Liver (tissue), 3 donors: Measurements from ENCODE around the gene BPI.

Experiments
- CTCF ChIP-seq: fragments of 150-350 bp; IDR thresholded peaks from 2 replicates; pipeline ENCODE4 v1.5.1; 2017; ENCODE audit warnings: improper control_type of control experiment, low read depth, low read length; ENCODE audit not compliant: missing input control
- RAD21 ChIP-seq, 2 donors: IDR thresholded peaks; 2 replicates each; pipeline ENCODE4 v1.6.1; 2016; ENCODE audit warnings: antibody characterized with exemption in 2 of 2, mild to moderate bottlenecking in 2 of 2
- donor health status: healthy.
- donor health status: healthy.

DNA sequence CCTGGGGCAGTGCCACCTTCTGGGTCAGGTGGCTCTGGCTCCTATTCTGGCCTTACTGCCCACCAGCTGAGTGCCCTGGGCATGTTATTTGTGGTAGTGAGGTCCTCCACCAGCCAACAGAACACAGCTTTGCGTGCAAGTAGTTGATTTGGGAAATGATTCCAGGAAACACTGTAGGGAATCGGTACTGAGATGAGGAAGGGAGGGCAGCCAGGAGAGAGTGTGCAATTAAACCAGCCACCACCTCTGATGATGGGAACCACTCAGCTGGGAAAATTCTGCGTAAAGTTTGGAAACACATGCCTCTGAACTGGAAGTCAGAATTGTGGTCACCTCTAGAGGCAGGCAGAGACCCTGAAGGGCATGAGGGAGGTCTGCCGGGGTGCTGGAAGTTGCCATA, 42.8 kb downstream of the BPI start:
- TF ChIP-seq RAD21 (IDR thresholded peaks at IDR 0.05) (no peak), CTCF (no peak)
